Karpas-422 (cell line): ENCODE results near the gene PIGC. TPM values are rescaled to one million over a fixed set of nuclear protein-coding genes. Genes with fewer than 3 reads are reported as not detected.

Experiments
- DNase-seq: peaks from one replicate; pipeline ENCODE4 v3.0.0-alpha.2; 2015
- H2AFZ ChIP-seq: fragments of 200-600 bp; sonication (generic); 2 replicates; pipeline ENCODE4 v1.6.1; 2014; ENCODE audit warnings: antibody characterized with exemption, low read length, mixed read lengths
- H3K27ac ChIP-seq: fragments of 200-600 bp; sonication (generic); 2 replicates; pipeline ENCODE4 v1.5.1; 2014; ENCODE audit warnings: mild to moderate bottlenecking, low read length, moderate library complexity
- H3K27me3 ChIP-seq: fragments of 200-600 bp; sonication (generic); 2 replicates; pipeline ENCODE4 v1.6.1; 2014; ENCODE audit warnings: low read length, mixed read lengths
- H3K36me3 ChIP-seq: fragments of 200-600 bp; sonication (generic); 2 replicates; pipeline ENCODE4 v1.6.1; 2014; ENCODE audit warnings: low read length, mixed read lengths; ENCODE audit not compliant: insufficient read depth
- H3K4me1 ChIP-seq: fragments of 200-600 bp; sonication (generic); 2 replicates; pipeline ENCODE4 v1.6.1; 2014; ENCODE audit warnings: mild to moderate bottlenecking, low read length, mixed read lengths
- H3K4me2 ChIP-seq: fragments of 200-600 bp; sonication (generic); 2 replicates; pipeline ENCODE4 v1.6.1; 2014; ENCODE audit warnings: low read length, low read depth, mild to moderate bottlenecking; ENCODE audit not compliant: poor library complexity, severe bottlenecking
- H3K4me3 ChIP-seq: fragments of 200-600 bp; sonication (generic); 2 replicates; pipeline ENCODE4 v1.5.1; 2014; ENCODE audit warnings: mild to moderate bottlenecking, antibody characterized with exemption, low read length, mixed read lengths
- H3K79me2 ChIP-seq: fragments of 200-600 bp; sonication (generic); 2 replicates; pipeline ENCODE4 v1.6.1; 2014; ENCODE audit warnings: mild to moderate bottlenecking, low read length, mixed read lengths
- H3K9ac ChIP-seq: fragments of 200-600 bp; sonication (generic); 2 replicates; pipeline ENCODE4 v1.6.0; 2014; ENCODE audit warnings: low read length
- H3K9me2 ChIP-seq: fragments of 200-600 bp; sonication (generic), shearing (Covaris generic); replicated peaks from 2 replicates; pipeline ENCODE4 v1.6.0; 2014; ENCODE audit warnings: mild to moderate bottlenecking, low read length, moderate library complexity; ENCODE audit not compliant: insufficient read depth
- H3K9me3 ChIP-seq: fragments of 300-700, 200-600 bp; sonication (generic); 2 replicates; pipeline ENCODE4 v1.6.1; 2014; ENCODE audit warnings: low read length, mixed read lengths
- H4K20me1 ChIP-seq: fragments of 200-600 bp; sonication (generic); 2 replicates; pipeline ENCODE4 v1.6.1; 2014; ENCODE audit warnings: mild to moderate bottlenecking, antibody characterized with exemption, low read length, low read depth; ENCODE audit not compliant: insufficient read depth
- total RNA-seq: library from RNA; depleted of rRNA; stranded (reverse); fragments of >200 nt; shearing (Covaris generic); gene quantifications from 2 replicates; pipeline ENCODE4 v1.2.3, GENCODE V29; 2014; ENCODE audit warnings: low replicate concordance

The PIGC gene
- total RNA-seq, 1 experiment from 2014 or later: 24.7 TPM

GRCh38 chr1:172483448-172483847, 39.6 kb upstream of the PIGC start:
- no peaks in the 10 kb centered on the region for H3K4me1 ChIP-seq
- H3K27me3 ChIP-seq: no peaks in the 10 kb centered on the region
- no peaks in the 10 kb centered on the region for H4K20me1 ChIP-seq
- H3K79me2 ChIP-seq: no peaks in the 10 kb centered on the region
- H3K9me3 ChIP-seq: no peaks in the 10 kb centered on the region
- no peak overlapping the region for H3K4me2 ChIP-seq
- no peak overlapping the region for H3K27ac ChIP-seq
- no peak overlapping the region for H2AFZ ChIP-seq
- no peaks in the 10 kb centered on the region for H3K36me3 ChIP-seq
- H3K4me3 ChIP-seq: no peak overlapping the region
- H3K9me2 ChIP-seq: no peaks in the 10 kb centered on the region
- H3K9ac ChIP-seq: no peak overlapping the region
- DNase-seq: no peak

- H4K20me1 ChIP-seq: no peaks in the 10 kb centered on the region
- no peak overlapping the region for H3K4me2 ChIP-seq
- H2AFZ ChIP-seq: no peak overlapping the region
- no peak overlapping the region for H3K27ac ChIP-seq
- H3K9me3 ChIP-seq: no peaks in the 10 kb centered on the region
- H3K27me3 ChIP-seq: no peaks in the 10 kb centered on the region
- no peak overlapping the region for H3K4me3 ChIP-seq
- H3K9me2 ChIP-seq: no peaks in the 10 kb centered on the region
- no peaks in the 10 kb centered on the region for H3K4me1 ChIP-seq
- no peaks in the 10 kb centered on the region for H3K79me2 ChIP-seq
- H3K36me3 ChIP-seq: no peaks in the 10 kb centered on the region
- no peak for DNase-seq
- H3K9ac ChIP-seq: no peak overlapping the region
Observed at GRCh38 chr1:172482044-172482443, 38.2 kb upstream of the PIGC start.

GRCh38 chr1:172480431-172480830, 36.6 kb upstream of the PIGC start:
- Histone ChIP-seq H3K9ac (no peak overlapping the region), H3K27me3 (no peaks in the 10 kb centered on the region), H3K4me2 (no peak overlapping the region), H2AFZ (no peak overlapping the region), H3K9me3 (no peaks in the 10 kb centered on the region), H3K27ac (no peak overlapping the region), H3K36me3 (no peaks in the 10 kb centered on the region), H3K9me2 (no peaks in the 10 kb centered on the region), H3K79me2 (no peaks in the 10 kb centered on the region), H4K20me1 (no peaks in the 10 kb centered on the region), H3K4me3 (no peak overlapping the region), H3K4me1 (no peaks in the 10 kb centered on the region)
- no peak for DNase-seq

GRCh38 chr1:172478485-172478884, 34.6 kb upstream of the PIGC start:
- Histone ChIP-seq H3K36me3 (no peaks in the 10 kb centered on the region), H3K4me2 (no peak overlapping the region), H3K79me2 (no peaks in the 10 kb centered on the region), H4K20me1 (no peaks in the 10 kb centered on the region), H2AFZ (no peak overlapping the region), H3K4me1 (no peaks in the 10 kb centered on the region), H3K27me3 (no peaks in the 10 kb centered on the region; the same call in 1 of the 2 replicates), H3K9ac (no peak overlapping the region), H3K4me3 (no peak overlapping the region), H3K27ac (no peak overlapping the region), H3K9me2 (no peaks in the 10 kb centered on the region), H3K9me3 (no peaks in the 10 kb centered on the region)
- DNase-seq: no peak

GRCh38 chr1:172477741-172478140, 33.9 kb upstream of the PIGC start:
- Histone ChIP-seq H3K4me2 (no peak overlapping the region), H2AFZ (no peak overlapping the region), H3K27ac (no peak overlapping the region), H3K9me3 (no peaks in the 10 kb centered on the region), H3K4me1 (no peaks in the 10 kb centered on the region), H3K79me2 (no peaks in the 10 kb centered on the region), H3K36me3 (no peaks in the 10 kb centered on the region), H3K27me3 (peaks cover 2% of the 10 kb centered on the region; the same call in 1 of the 2 replicates), H3K9ac (no peak overlapping the region), H3K4me3 (no peak overlapping the region), H4K20me1 (no peaks in the 10 kb centered on the region), H3K9me2 (no peaks in the 10 kb centered on the region)
- no peak for DNase-seq

- no peak for DNase-seq
- H4K20me1 ChIP-seq: no peaks in the 10 kb centered on the region
- H3K4me2 ChIP-seq: no peak overlapping the region
- H3K4me3 ChIP-seq: no peak overlapping the region
- H3K27me3 ChIP-seq: peaks cover 2% of the 10 kb centered on the region; the same call in 1 of the 2 replicates
- H3K4me1 ChIP-seq: no peaks in the 10 kb centered on the region
- H3K36me3 ChIP-seq: no peaks in the 10 kb centered on the region
- no peak overlapping the region for H3K27ac ChIP-seq
- no peak overlapping the region for H2AFZ ChIP-seq
- no peaks in the 10 kb centered on the region for H3K9me3 ChIP-seq
- H3K9ac ChIP-seq: no peak overlapping the region
- no peaks in the 10 kb centered on the region for H3K9me2 ChIP-seq
- no peaks in the 10 kb centered on the region for H3K79me2 ChIP-seq
Observed at GRCh38 chr1:172477216-172477615, 33.3 kb upstream of the PIGC start.

- no peak overlapping the region for H3K27ac ChIP-seq
- no peaks in the 10 kb centered on the region for H3K9me2 ChIP-seq
- H4K20me1 ChIP-seq: no peaks in the 10 kb centered on the region
- no peak overlapping the region for H2AFZ ChIP-seq
- no peaks in the 10 kb centered on the region for H3K36me3 ChIP-seq
- no peak overlapping the region for H3K9ac ChIP-seq
- H3K9me3 ChIP-seq: no peaks in the 10 kb centered on the region
- H3K4me3 ChIP-seq: no peak overlapping the region
- no peaks in the 10 kb centered on the region for H3K4me1 ChIP-seq
- H3K27me3 ChIP-seq: peaks cover 2% of the 10 kb centered on the region; the same call in 1 of the 2 replicates
- H3K79me2 ChIP-seq: no peaks in the 10 kb centered on the region
- DNase-seq: no peak
- no peak overlapping the region for H3K4me2 ChIP-seq
Observed at GRCh38 chr1:172476218-172476811, 32.4 kb upstream of the PIGC start.

GRCh38 chr1:172473842-172474241, 30.0 kb upstream of the PIGC start:
- no peaks in the 10 kb centered on the region for H3K9me2 ChIP-seq
- H3K36me3 ChIP-seq: no peaks in the 10 kb centered on the region
- H3K4me1 ChIP-seq: no peaks in the 10 kb centered on the region
- H4K20me1 ChIP-seq: no peaks in the 10 kb centered on the region
- DNase-seq: no peak
- H3K9me3 ChIP-seq: no peaks in the 10 kb centered on the region
- no peak overlapping the region for H3K4me2 ChIP-seq
- no peaks in the 10 kb centered on the region for H3K79me2 ChIP-seq
- H3K9ac ChIP-seq: no peak overlapping the region
- H2AFZ ChIP-seq: no peak overlapping the region
- no peak overlapping the region for H3K27ac ChIP-seq
- H3K27me3 ChIP-seq: peaks cover 2% of the 10 kb centered on the region; the same call in 1 of the 2 replicates
- no peak overlapping the region for H3K4me3 ChIP-seq
